ENCODE measurements around the gene ISY1.
A peak's percentile ranks its signal among the peaks of the same experiment; 100 is the strongest.
"Not testable (repeated sequence)": the region's sequence is repeated elsewhere in the genome, so short reads cannot be mapped to it uniquely, and the experiment has no call there.

The ISY1 gene

DNA sequence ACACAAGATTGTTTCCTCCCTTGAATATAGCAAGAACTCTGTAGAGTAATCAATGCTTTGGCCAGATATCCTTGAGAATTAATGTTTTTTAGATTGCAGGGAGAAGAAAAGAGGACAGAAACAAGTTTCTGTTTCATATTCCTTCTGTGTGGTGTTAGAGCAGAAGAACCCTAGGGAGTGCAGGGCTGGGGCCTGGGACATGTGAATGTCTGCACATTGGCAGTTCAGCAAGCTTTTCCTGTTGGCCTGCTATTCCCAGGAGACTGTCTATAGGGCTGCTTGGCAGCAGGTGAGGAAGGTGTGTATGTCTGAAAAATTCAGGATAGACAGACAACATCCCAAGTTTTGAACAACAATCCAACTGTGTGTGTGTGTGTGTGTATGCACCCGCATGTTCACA lies 36.5 kb upstream of the ISY1 start:
- DNase-seq (ENCODE audit: low read depth, low spot score) = no peak
- no peak overlapping the region for H3K4me3 ChIP-seq (ENCODE audit: low read depth, low read length)
- POLR2A ChIA-PET = no interaction called here
- TF ChIP-seq, protein P1, sequence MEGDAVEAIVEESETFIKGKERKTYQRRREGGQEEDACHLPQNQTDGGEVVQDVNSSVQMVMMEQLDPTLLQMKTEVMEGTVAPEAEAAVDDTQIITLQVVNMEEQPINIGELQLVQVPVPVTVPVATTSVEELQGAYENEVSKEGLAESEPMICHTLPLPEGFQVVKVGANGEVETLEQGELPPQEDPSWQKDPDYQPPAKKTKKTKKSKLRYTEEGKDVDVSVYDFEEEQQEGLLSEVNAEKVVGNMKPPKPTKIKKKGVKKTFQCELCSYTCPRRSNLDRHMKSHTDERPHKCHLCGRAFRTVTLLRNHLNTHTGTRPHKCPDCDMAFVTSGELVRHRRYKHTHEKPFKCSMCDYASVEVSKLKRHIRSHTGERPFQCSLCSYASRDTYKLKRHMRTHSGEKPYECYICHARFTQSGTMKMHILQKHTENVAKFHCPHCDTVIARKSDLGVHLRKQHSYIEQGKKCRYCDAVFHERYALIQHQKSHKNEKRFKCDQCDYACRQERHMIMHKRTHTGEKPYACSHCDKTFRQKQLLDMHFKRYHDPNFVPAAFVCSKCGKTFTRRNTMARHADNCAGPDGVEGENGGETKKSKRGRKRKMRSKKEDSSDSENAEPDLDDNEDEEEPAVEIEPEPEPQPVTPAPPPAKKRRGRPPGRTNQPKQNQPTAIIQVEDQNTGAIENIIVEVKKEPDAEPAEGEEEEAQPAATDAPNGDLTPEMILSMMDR (IDR thresholded peaks at IDR 0.05; ENCODE audit: insufficient read depth, low read length, missing control alignments) = no peak
- CTCF ChIA-PET = interaction anchor here (0.8 to 4.0 kb wide), 3 partner anchors 27 to 119 kb away, joined by 3 to 36 read pairs (median 6); a partner anchor contains a TSS

DNA sequence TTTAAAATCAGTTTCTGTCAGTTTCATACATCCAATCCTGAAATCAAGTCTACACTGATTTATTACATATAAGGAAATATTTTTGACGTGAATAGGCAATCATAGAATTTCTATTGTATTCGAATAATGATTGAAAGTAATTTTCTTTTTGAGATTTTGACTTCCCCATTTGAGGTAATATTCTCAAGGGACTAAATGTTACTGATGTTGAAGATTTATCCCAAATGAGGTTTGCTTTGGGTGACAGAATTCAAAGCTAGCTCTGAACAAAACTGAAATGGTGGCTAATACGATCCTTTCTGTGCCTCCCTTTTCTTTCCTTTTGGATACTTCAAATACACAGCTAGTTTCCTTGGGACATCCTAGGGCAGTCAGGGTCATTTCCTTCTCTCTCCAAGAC lies 35.7 kb upstream of the ISY1 start:
- ChIA-PET CTCF (interaction anchor here (2.3 to 4.0 kb wide), 2 partner anchors 28 to 49 kb away, joined by 6 to 36 read pairs; no protein-coding TSS in a partner anchor), POLR2A (interaction anchor here (0.7 to 1.6 kb wide), 8 partner anchors 11 to 1406 kb away, joined by 3 to 9 read pairs (median 4); partner anchors contain the start of gene COPG1)
- DNase-seq (ENCODE audit: low read depth, low spot score) = no peak
- TF ChIP-seq, protein P1 (IDR thresholded peaks at IDR 0.05; ENCODE audit: insufficient read depth, low read length, missing control alignments) = no peak
- H3K4me3 ChIP-seq (ENCODE audit: low read depth, low read length) = no peak overlapping the region

DNA sequence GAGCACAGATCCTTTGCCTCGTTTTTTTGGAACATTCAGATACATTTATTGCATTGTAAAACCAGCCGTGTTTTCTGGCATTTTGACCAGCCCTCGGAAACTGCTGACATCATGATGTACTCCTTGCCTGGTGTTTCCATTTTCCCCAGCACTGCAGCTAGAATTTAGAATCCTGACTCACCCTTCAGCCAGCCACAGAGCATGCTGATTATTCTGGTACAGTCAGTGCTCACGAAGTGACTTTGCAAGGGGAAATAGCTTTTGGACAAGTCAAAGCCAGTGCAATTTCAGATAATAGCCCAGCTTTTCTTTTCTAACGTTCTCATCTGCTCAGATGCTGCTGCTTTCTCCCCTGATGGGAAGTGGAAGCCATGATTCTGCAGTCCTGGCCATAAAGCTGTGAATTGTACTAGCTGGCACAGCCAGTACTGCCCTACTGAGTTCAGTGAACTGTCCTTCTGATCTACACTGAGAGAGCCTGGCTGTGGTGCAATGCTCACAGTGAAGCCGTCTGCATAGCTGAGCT lies 34.9 kb upstream of the ISY1 start:
- TF ChIP-seq, protein P1 (IDR thresholded peaks at IDR 0.05; ENCODE audit: insufficient read depth, low read length, missing control alignments) = no peak
- ChIA-PET POLR2A (interaction anchor here (0.7 to 1.6 kb wide), 11 partner anchors 8 to 1405 kb away, joined by 3 to 9 read pairs (median 3); partner anchors contain the start of genes CNBP and COPG1), CTCF (interaction anchor here (1.0 to 4.0 kb wide), 7 partner anchors 8 to 50 kb away, joined by 3 to 36 read pairs (median 3); no protein-coding TSS in a partner anchor)
- DNase-seq (ENCODE audit: low read depth, low spot score) = peak; percentile 87
- peak overlapping the region; percentile 33 for H3K4me3 ChIP-seq (ENCODE audit: low read depth, low read length)

DNA sequence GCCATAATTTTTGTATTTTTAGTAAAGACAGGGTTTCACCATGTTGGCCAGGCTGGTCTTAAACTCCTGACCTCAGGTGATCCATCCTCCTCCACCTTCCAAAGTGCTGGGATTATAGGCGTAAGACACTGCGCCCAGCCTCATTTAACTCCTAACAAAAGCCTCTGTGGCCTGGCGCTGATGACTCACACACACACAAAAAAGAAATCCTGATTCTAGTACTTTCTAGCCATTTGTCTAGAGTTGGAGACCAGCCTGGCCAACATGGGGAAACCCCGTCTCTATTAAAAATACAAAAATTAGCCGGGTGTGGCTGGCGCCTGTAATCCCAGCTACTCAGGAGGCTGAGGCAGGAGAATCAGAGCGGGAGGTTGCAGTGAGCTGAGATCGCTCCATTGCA lies 28.9 kb upstream of the ISY1 start:
- CTCF ChIA-PET = interaction anchor here (0.6 to 0.8 kb wide), 3 partner anchors 28 to 81 kb away, joined by 3 to 4 read pairs (median 3); no protein-coding TSS in a partner anchor
- H3K4me3 ChIP-seq (ENCODE audit: low read depth, low read length); DNase-seq (ENCODE audit: low read depth, low spot score); POLR2A ChIA-PET: not testable (repeated sequence)

DNA sequence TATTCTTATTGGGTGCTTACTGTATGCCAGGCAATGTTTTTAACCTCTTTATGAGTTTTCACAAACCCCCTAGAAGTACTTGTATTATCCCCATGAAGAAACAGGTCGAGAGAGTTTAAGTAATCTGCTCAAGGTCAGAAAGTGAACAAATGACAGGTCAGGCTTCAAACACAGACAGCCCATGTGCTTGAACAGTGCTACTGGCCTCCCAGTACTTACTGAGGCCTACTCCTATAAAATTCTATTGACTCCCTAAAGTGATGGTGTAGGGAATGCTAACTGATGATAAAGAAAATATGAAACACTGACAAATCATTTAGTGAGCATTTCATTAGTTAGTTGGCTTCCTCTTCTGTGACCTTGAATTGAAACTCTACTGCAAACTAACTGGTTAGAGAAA lies 27.0 kb upstream of the ISY1 start:
- POLR2A ChIA-PET = interaction anchor here (1.0 kb wide), 1 partner anchor 8 kb away, joined by 3 read pairs; no protein-coding TSS in a partner anchor
- DNase-seq (ENCODE audit: low read depth, low spot score) = no peak
- TF ChIP-seq, protein P1 (IDR thresholded peaks at IDR 0.05; ENCODE audit: insufficient read depth, low read length, missing control alignments) = no peak
- CTCF ChIA-PET = interaction anchor here (0.9 to 2.8 kb wide), 2 partner anchors 58 to 217 kb away, joined by 5 to 28 read pairs; no protein-coding TSS in a partner anchor
- no peak overlapping the region for H3K4me3 ChIP-seq (ENCODE audit: low read depth, low read length)

DNA sequence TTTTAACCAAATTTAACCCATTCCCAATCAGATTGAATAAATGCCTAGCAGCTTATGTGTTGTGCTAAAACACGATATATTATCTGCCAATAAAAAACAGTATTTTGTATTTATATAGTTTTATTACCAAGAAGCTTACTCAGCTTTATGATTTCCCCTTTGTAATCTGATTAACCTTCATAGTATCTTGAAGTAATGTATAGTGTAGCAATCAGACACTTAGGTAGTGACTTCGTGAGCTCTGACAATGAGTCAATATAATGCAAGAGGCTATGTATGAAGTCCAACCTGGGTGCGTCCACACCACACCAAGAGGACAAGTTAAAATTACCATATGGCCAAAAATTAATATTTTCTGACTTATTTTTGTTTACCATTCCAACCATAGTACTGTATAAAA lies 24.9 kb upstream of the ISY1 start:
- POLR2A ChIA-PET = interaction anchor here (1.3 to 1.8 kb wide), 2 partner anchors 10 to 45 kb away, joined by 4 to 8 read pairs; no protein-coding TSS in a partner anchor

DNA sequence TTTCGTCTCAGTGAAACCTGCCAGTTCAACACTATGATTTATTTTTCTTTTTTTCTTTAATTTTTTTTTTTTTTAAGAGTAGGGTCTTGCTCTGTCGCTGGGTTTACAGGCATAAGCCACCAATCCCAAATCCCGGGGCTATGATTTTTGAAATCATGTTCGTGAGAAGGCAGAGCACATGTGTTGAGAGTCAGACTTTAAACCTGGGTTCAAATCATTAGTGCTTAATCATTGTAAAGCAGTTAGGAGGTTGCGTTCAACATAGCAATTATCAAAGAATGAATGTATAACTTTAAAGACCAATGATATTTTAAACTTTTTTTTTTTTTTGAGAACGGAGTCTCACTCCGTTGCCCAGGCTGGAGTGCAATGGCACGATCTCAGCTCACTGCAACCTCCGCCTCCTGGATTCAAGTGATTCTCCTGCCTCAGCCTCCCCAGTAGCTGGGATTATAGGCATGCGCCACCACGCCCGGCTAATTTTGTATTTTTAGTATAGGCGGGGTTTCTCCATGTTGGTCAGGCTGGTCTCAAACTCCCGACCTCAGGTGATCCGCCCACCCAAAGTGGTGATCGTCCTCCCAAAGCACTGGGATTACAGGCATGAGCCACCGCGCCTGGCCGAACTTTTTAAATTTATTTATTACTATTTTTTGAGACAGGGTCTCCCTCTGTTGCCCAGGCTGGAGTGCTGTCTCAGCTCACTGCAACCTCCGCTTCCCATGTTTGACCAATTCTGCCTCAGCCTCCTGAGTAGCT lies 24.1 kb upstream of the ISY1 start:
- CTCF ChIA-PET = interaction anchor here (0.7 to 2.8 kb wide), 4 partner anchors 22 to 131 kb away, joined by 3 to 28 read pairs (median 8); no protein-coding TSS in a partner anchor
- POLR2A ChIA-PET = interaction anchor here (1.8 kb wide), 1 partner anchor 11 kb away, joined by 8 read pairs; no protein-coding TSS in a partner anchor
- DNase-seq (ENCODE audit: low read depth, low spot score) = not testable (repeated sequence)
- H3K4me3 ChIP-seq (ENCODE audit: low read depth, low read length) = peak overlapping the region; percentile 96

More for the DNA sequence above, 24.9 kb upstream of the ISY1 start:
- CTCF ChIA-PET = interaction anchor here (0.7 to 2.8 kb wide), 5 partner anchors 16 to 132 kb away, joined by 3 to 28 read pairs (median 3); no protein-coding TSS in a partner anchor
- TF ChIP-seq, protein P1 (IDR thresholded peaks at IDR 0.05; ENCODE audit: insufficient read depth, low read length, missing control alignments) = no peak
- H3K4me3 ChIP-seq (ENCODE audit: low read depth, low read length) = no peak overlapping the region
- DNase-seq (ENCODE audit: low read depth, low spot score) = no peak
